ENCODE results near the gene BORCS6.

The BORCS6 gene

DNA sequence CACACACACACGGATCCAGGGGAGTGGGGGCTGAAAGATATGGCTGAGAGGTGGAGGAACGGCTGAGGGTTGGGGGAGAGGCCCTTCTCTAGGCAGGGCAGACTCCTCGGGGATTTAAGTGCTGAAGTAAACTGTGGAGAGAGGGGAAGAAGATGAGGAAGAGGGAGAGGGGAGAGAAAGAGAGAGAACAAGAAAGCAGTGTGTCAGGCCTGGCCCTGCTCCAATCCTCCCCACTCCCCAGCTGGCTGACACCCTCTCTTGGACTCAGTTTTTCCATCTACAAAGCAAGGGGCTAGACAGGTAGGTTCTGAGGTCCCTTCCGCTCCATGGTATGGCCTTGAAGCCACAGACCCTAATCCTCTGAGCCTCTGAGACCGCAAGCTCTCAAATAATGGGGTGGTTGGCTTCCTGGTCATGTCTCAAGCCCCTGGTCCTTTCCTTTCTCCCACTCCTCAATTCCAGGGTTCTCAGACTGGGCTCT is 29.2 kb downstream of the BORCS6 start:
- H3K4me3 ChIP-seq (ENCODE audit: low read length), result peak overlapping the region; percentile 99
- no peaks in the 10 kb centered on the region for H3K27me3 ChIP-seq (ENCODE audit: control insufficient read depth, low read length)

DNA sequence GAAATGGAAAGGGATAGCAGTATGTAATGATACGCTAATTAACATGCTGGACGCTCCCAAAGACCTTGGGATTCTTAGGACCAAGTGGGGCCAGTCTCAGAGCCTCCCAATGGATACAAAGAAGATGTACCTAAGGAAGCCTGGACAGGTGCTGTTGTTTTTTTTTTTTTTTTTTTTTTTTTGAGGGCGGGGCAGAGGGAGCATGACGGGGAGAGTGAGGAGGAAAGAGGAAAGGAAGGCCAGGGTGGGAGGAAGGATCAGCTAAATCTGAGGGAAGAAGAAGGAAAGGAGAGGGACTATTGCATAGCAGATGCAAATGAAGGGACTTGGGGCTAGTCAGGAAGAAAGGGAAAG is 29.8 kb downstream of the BORCS6 start:
- Histone ChIP-seq H4K20me1 (ENCODE audit: control insufficient read depth, insufficient read depth, low read depth, low read length) (peaks cover 7% of the 10 kb centered on the region; the same call in 1 of the 2 replicates), H3K27ac (ENCODE audit: low read depth, low read length) (no peak overlapping the region), H3K27me3 (ENCODE audit: control insufficient read depth, low read length) (no peaks in the 10 kb centered on the region), H3K36me3 (ENCODE audit: control insufficient read depth, low read length) (peaks cover 43% of the 10 kb centered on the region), H3K79me2 (ENCODE audit: control insufficient read depth, low read length) (peaks cover 34% of the 10 kb centered on the region), H3K9me2 (replicated peaks; ENCODE audit: control insufficient read depth, low read length) (no peaks in the 10 kb centered on the region), H3F3A (ENCODE audit: control insufficient read depth, insufficient read depth) (peaks cover 18% of the 10 kb centered on the region), H3K4me2 (ENCODE audit: low read length) (no peak overlapping the region; the same call in 1 of the 2 replicates), H3K4me1 (ENCODE audit: control insufficient read depth, low read length) (peaks cover 69% of the 10 kb centered on the region), H3K4me3 (ENCODE audit: low read length) (no peak overlapping the region), H3K9me3 (ENCODE audit: control insufficient read depth, insufficient read depth, low read length) (no peaks in the 10 kb centered on the region)
- TF ChIP-seq, protein P1, sequence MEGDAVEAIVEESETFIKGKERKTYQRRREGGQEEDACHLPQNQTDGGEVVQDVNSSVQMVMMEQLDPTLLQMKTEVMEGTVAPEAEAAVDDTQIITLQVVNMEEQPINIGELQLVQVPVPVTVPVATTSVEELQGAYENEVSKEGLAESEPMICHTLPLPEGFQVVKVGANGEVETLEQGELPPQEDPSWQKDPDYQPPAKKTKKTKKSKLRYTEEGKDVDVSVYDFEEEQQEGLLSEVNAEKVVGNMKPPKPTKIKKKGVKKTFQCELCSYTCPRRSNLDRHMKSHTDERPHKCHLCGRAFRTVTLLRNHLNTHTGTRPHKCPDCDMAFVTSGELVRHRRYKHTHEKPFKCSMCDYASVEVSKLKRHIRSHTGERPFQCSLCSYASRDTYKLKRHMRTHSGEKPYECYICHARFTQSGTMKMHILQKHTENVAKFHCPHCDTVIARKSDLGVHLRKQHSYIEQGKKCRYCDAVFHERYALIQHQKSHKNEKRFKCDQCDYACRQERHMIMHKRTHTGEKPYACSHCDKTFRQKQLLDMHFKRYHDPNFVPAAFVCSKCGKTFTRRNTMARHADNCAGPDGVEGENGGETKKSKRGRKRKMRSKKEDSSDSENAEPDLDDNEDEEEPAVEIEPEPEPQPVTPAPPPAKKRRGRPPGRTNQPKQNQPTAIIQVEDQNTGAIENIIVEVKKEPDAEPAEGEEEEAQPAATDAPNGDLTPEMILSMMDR (IDR thresholded peaks at IDR 0.05; ENCODE audit: low read depth, low read length, poor library complexity, severe bottlenecking), result no peak

More for the DNA sequence above, 29.2 kb downstream of the BORCS6 start:
- Histone ChIP-seq H3K4me1 (ENCODE audit: control insufficient read depth, low read length) (peaks cover 64% of the 10 kb centered on the region), H3K9me3 (ENCODE audit: control insufficient read depth, insufficient read depth, low read length) (no peaks in the 10 kb centered on the region), H4K20me1 (ENCODE audit: control insufficient read depth, insufficient read depth, low read depth, low read length) (peaks cover 7% of the 10 kb centered on the region; the same call in 1 of the 2 replicates), H3K4me2 (ENCODE audit: low read length) (peak overlapping the region; percentile 68), H3K79me2 (ENCODE audit: control insufficient read depth, low read length) (peaks cover 34% of the 10 kb centered on the region), H3K9me2 (replicated peaks; ENCODE audit: control insufficient read depth, low read length) (no peaks in the 10 kb centered on the region), H3K27ac (ENCODE audit: low read depth, low read length) (peak overlapping the region; percentile 20; the same call in 1 of the 2 replicates), H3K36me3 (ENCODE audit: control insufficient read depth, low read length) (peaks cover 43% of the 10 kb centered on the region), H3F3A (ENCODE audit: control insufficient read depth, insufficient read depth) (peaks cover 18% of the 10 kb centered on the region)
- TF ChIP-seq, protein P1 (IDR thresholded peaks at IDR 0.05; ENCODE audit: low read depth, low read length, poor library complexity, severe bottlenecking), result no peak
- TF ChIP-seq EZH2phosphoT487 (IDR thresholded peaks at IDR 0.05; ENCODE audit: borderline replicate concordance, low read length), result no peak

DNA sequence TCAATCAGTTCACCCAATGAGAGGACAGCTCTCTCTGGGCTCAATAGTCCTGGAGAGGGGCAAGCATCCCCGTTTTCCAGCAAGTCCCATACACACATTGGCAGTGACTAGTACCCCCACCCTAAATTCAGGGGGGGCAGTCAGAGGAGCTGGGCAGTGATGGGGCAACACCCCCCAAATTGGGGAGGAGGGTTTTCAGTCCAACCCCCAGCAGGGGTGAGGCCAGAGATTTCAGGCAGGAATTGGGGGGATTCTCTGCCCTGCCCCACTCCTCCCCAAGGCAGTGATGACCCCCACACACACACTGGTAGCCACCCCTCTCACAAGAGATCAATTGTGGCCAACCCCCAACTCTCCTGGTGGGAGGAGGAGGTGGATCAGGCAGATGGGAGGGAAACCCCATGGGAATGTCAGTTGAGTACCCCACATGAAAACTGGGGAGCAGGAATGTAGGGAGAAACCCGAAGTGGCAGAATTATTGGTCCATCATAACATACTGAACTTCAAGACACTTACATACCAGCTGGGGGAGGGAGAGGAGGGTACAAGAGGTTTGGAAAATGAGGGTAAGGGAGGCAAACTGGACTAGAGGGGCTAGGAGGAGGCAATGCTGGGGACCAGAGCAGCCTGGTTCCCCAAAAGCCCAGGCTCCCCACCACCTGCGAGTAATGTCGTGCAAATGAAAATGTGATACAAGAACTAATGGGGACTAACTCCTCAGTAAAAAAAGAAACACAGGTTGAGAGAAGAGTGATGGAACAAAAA is 30.3 kb downstream of the BORCS6 start:
- Histone ChIP-seq H3K27me3 (ENCODE audit: control insufficient read depth, low read length) (no peaks in the 10 kb centered on the region), H3K36me3 (ENCODE audit: control insufficient read depth, low read length) (peaks cover 43% of the 10 kb centered on the region), H3K9me2 (replicated peaks; ENCODE audit: control insufficient read depth, low read length) (no peaks in the 10 kb centered on the region), H4K20me1 (ENCODE audit: control insufficient read depth, insufficient read depth, low read depth, low read length) (peaks cover 7% of the 10 kb centered on the region; the same call in 1 of the 2 replicates), H3K4me2 (ENCODE audit: low read length) (no peak overlapping the region), H3F3A (ENCODE audit: control insufficient read depth, insufficient read depth) (peaks cover 22% of the 10 kb centered on the region), H3K79me2 (ENCODE audit: control insufficient read depth, low read length) (peaks cover 36% of the 10 kb centered on the region), H3K27ac (ENCODE audit: low read depth, low read length) (no peak overlapping the region), H3K4me3 (ENCODE audit: low read length) (no peak overlapping the region), H3K9me3 (ENCODE audit: control insufficient read depth, insufficient read depth, low read length) (no peaks in the 10 kb centered on the region), H3K4me1 (ENCODE audit: control insufficient read depth, low read length) (peaks cover 69% of the 10 kb centered on the region)
- no peak for TF ChIP-seq EZH2phosphoT487 (IDR thresholded peaks at IDR 0.05; ENCODE audit: borderline replicate concordance, low read length)
- TF ChIP-seq, protein P1 (IDR thresholded peaks at IDR 0.05; ENCODE audit: low read depth, low read length, poor library complexity, severe bottlenecking), result peak; percentile 8
